ENCODE data around the gene TBC1D30.

DNA sequence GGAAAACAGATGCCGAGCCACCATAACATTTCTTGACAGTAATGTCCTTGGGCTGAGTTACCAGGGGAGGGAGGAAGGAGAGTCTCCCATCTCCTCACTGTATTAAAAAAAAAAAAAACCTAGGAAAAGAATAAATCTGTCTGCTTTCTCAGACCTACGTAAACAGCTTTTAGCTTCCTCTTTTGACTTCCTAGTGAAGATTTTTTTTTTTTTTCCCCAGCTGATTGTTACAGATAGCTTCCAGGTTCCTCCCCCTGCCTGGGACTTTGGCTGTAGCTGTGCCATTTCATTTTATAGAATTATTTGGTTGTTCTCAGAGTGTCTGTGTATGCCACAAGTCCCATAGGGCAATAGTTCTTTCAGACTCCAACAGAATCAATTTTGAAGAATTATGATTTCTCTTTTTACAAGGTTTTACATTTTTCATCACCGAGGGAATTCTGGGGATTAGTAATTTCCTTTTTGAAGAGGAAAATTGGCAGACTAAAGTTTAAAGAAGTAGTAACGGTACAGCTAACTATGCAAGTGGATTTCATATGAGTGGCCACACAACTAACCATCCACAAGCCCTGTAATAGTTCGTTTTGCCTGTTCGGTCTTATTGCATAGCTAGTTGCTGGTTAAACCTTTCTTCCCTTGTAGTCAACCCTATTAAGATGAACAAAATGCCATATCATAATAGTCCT, 42.1 kb upstream of the TBC1D30 start:
- TF ChIP-seq, protein P1, sequence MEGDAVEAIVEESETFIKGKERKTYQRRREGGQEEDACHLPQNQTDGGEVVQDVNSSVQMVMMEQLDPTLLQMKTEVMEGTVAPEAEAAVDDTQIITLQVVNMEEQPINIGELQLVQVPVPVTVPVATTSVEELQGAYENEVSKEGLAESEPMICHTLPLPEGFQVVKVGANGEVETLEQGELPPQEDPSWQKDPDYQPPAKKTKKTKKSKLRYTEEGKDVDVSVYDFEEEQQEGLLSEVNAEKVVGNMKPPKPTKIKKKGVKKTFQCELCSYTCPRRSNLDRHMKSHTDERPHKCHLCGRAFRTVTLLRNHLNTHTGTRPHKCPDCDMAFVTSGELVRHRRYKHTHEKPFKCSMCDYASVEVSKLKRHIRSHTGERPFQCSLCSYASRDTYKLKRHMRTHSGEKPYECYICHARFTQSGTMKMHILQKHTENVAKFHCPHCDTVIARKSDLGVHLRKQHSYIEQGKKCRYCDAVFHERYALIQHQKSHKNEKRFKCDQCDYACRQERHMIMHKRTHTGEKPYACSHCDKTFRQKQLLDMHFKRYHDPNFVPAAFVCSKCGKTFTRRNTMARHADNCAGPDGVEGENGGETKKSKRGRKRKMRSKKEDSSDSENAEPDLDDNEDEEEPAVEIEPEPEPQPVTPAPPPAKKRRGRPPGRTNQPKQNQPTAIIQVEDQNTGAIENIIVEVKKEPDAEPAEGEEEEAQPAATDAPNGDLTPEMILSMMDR (IDR thresholded peaks at IDR 0.05; ENCODE audit: low read depth, low read length, missing input control), result no peak
- TF ChIP-seq YY1 (IDR thresholded peaks at IDR 0.05), result no peak
- no peak for TF ChIP-seq JUND (IDR thresholded peaks at IDR 0.05)
- no peak for TF ChIP-seq GABPA (IDR thresholded peaks at IDR 0.05 in 1 of 2, conservative IDR thresholded peaks at IDR 0.05 in 1 of 2)
